ENCODE results near the gene XDH.

DNA sequence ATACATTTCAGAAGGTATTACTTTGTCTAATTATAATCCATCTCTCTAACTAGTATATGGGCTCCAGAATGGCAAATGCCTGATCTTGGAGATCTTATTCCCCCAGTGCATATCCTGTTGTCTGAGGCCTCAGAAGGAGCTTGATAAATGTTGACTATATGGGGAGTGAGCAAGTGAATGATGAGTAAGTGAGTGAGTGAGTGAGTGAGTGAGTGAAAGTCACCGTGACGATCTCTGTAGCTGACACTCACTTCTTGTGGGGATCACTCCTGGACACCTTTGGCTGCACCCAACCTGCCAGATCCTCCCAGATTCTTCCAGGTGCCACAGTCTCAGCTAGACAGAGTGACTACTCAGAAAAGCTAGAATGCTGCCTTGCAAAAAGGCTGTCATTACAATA lies 2.8 kb downstream of the XDH start:
- no peak for TF ChIP-seq EZH2 (IDR thresholded peaks at IDR 0.05; ENCODE audit: borderline replicate concordance, low read length)
- TF ChIP-seq, protein P1, sequence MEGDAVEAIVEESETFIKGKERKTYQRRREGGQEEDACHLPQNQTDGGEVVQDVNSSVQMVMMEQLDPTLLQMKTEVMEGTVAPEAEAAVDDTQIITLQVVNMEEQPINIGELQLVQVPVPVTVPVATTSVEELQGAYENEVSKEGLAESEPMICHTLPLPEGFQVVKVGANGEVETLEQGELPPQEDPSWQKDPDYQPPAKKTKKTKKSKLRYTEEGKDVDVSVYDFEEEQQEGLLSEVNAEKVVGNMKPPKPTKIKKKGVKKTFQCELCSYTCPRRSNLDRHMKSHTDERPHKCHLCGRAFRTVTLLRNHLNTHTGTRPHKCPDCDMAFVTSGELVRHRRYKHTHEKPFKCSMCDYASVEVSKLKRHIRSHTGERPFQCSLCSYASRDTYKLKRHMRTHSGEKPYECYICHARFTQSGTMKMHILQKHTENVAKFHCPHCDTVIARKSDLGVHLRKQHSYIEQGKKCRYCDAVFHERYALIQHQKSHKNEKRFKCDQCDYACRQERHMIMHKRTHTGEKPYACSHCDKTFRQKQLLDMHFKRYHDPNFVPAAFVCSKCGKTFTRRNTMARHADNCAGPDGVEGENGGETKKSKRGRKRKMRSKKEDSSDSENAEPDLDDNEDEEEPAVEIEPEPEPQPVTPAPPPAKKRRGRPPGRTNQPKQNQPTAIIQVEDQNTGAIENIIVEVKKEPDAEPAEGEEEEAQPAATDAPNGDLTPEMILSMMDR (IDR thresholded peaks at IDR 0.05; ENCODE audit: low read length) = no peak
